Heart right ventricle (tissue), 16 donors: ENCODE measurements around the gene ITGA1. TPM values are rescaled to one million over a fixed set of nuclear protein-coding genes. Genes with fewer than 3 reads are reported as not detected.

Source experiments
- ATAC-seq, 8 donors: fragments of 200-7000 bp; cut with Tn5 transposase; one replicate each; pipeline ENCODE4 v1.9.1; 2020; ENCODE audit warnings: mild to moderate bottlenecking in 8 of 8, moderate library complexity in 8 of 8, moderate number of reproducible peaks in 1 of 8
- DNase-seq, 2 donors: peaks; one replicate each; pipeline ENCODE4 v3.0.0-alpha.2; 2020
- H3K27ac ChIP-seq, 10 donors: fragments of 200-600 bp; sonication (generic) in 2 of 10; one replicate each; pipeline versions ENCODE4 v1.5.0 to v1.8.0; 2020 to 2022; ENCODE audit warnings: mild to moderate bottlenecking in 3 of 10
- H3K27me3 ChIP-seq, 7 donors: fragments of 200-600 bp; one replicate each; pipeline ENCODE4 v1.8.0; 2021 to 2022; ENCODE audit warnings: mild to moderate bottlenecking in 2 of 7
- H3K36me3 ChIP-seq, 9 donors: fragments of 200-600 bp; sonication (generic) in 1 of 9; one replicate each; pipeline versions ENCODE4 v1.5.0 to v1.8.0; 2020 to 2022; ENCODE audit warnings: mild to moderate bottlenecking in 2 of 9
- H3K4me1 ChIP-seq, 9 donors: fragments of 200-600 bp; sonication (generic) in 1 of 9; one replicate each; pipeline versions ENCODE4 v1.5.0 to v1.8.0; 2020 to 2022; ENCODE audit warnings: mild to moderate bottlenecking in 4 of 9
- H3K4me3 ChIP-seq, 10 donors: fragments of 200-600 bp; sonication (generic) in 2 of 10; one replicate each; pipeline versions ENCODE4 v1.5.0 to v1.8.0; 2020 to 2022; ENCODE audit warnings: mild to moderate bottlenecking in 7 of 10, moderate library complexity in 2 of 10
- H3K9me3 ChIP-seq, 11 donors: fragments of 200-600 bp in 10 of 11; sonication (generic) in 2 of 11; one replicate each; pipeline versions ENCODE4 v1.5.0 to v1.8.0; 2013 to 2022; ENCODE audit warnings: mild to moderate bottlenecking in 2 of 11, control low read depth in 1 of 11, moderate library complexity in 1 of 11
- WGBS, 2 donors: extraction: QIAGEN DNeasy Blood & Tissue Kit; methylation state at CpG; one replicate each; pipeline ENCODE4 v1.1.7; 2013; ENCODE audit warnings: inconsistent platforms in 1 of 2; 5-methylcytosine and 5-hydroxymethylcytosine counted together
- intact Hi-C, 10 donors: fragments of 100-400 bp; cut with DNase I; formaldehyde crosslinking; loops; one replicate each; pipeline versions ENCODE4 v1.11.1 to v1.14.2; 2022
- polyA plus RNA-seq, 2 donors: library from polyadenylated mRNA; stranded (reverse); fragments of 200-250 nt; gene quantifications; one replicate each; pipeline ENCODE4 v1.2.3, GENCODE V29; 2013
- total RNA-seq, 10 donors: library from RNA; stranded (reverse); fragmentation: NEBNext Ultra II Directional in 3 of 10; extraction: Animal tissue kit (Norgen Biotek cat#: 25700) in 3 of 10; gene quantifications; one replicate each; pipeline versions ENCODE4 v1.2.1 to v1.2.4, GENCODE V29; 2021 to 2023
- TF ChIP-seq, protein P1 (sequence below), 9 donors: fragments of 200-600 bp; sonication (generic) in 2 of 9; IDR thresholded peaks; one replicate each; pipeline versions ENCODE4 v1.5.0 to v1.8.0; 2021 to 2022; ENCODE audit warnings: antibody characterized with exemption in 9 of 9, mild to moderate bottlenecking in 5 of 9, moderate library complexity in 1 of 9
- donor health status: Arrhythmogenic right ventricular cardiomyopathy.
- donor health status: ischemic (EF 13 %, LVEDD 7.1; RV severe dilation, severe dysfunction).
- donor health status: healthy with polysubstance abuse.
- donor health status: DM: no; HTN: yes; CAD: no.
- donor health status: DM: no; HTN: no; CAD: no.
- donor health status: ischemic (EF 25% LVEDD 6.9; RV normal size, moderate dysfunction).
- donor health status: ischemic (EF 25% LVEDD 5.7; RV mildly dilated, moderate dysfunction).
- donor health status: healthy.
- donor health status: DM: yes; HTN: yes; CAD: no.
- donor health status: Ischemic cardiomyopathy.
- donor health status: ischemic (EF 35%, LVEDD 5.7; RV mildly dilated, moderate dysfunction).
- donor health status: nonischemic (EF 11% LVEDD 7.7; RV severe dilation, severe dysfunction).
- donor health status: DM: yes; HTN: yes; CAD: no.
- donor health status: PGD.
- donor health status: ischemic (EF 29% LVEDD 5.4; RV normal size, mild dysfunction).
- donor health status: nonischemic (EF 23%, LVEDD 6.1; RV moderate dilation, normal function).

Gene ITGA1
- total and polyA plus RNA-seq, 12 donors: 7.7 to 48.2 (median 24.3) TPM

GRCh38 chr5:52849544-52849943, 61.8 kb downstream of the ITGA1 start:
- ATAC-seq (peak in 6 of 8 donors; percentile 33 to 84 (median 70)), DNase-seq (no peak)
- WGBS, 2 donors: 71 to 76% methylated on average over 3 of the region's 3 CpGs
- Histone ChIP-seq H3K4me3 (no peak overlapping the region), H3K9me3 (no peaks in the 10 kb centered on the region), H3K36me3 (peaks cover 0 to 24% (median 0%) of the 10 kb centered on the region in 9 donors), H3K4me1 (peaks cover 0 to 46% (median 12%) of the 10 kb centered on the region in 9 donors), H3K27me3 (no peaks in the 10 kb centered on the region), H3K27ac (peak overlapping the region in 2 of 10 donors; percentile 16 to 44)
- intact Hi-C loops: no loop called here
- TF ChIP-seq, protein P1, sequence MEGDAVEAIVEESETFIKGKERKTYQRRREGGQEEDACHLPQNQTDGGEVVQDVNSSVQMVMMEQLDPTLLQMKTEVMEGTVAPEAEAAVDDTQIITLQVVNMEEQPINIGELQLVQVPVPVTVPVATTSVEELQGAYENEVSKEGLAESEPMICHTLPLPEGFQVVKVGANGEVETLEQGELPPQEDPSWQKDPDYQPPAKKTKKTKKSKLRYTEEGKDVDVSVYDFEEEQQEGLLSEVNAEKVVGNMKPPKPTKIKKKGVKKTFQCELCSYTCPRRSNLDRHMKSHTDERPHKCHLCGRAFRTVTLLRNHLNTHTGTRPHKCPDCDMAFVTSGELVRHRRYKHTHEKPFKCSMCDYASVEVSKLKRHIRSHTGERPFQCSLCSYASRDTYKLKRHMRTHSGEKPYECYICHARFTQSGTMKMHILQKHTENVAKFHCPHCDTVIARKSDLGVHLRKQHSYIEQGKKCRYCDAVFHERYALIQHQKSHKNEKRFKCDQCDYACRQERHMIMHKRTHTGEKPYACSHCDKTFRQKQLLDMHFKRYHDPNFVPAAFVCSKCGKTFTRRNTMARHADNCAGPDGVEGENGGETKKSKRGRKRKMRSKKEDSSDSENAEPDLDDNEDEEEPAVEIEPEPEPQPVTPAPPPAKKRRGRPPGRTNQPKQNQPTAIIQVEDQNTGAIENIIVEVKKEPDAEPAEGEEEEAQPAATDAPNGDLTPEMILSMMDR (IDR thresholded peaks at IDR 0.05): no peak

GRCh38 chr5:52853650-52854049, 65.9 kb downstream of the ITGA1 start:
- no peak for DNase-seq
- H3K27me3 ChIP-seq: no peaks in the 10 kb centered on the region
- H3K9me3 ChIP-seq: no peaks in the 10 kb centered on the region
- peaks cover 0 to 39% (median 7%) of the 10 kb centered on the region in 9 donors for H3K4me1 ChIP-seq
- TF ChIP-seq, protein P1 (IDR thresholded peaks at IDR 0.05): no peak
- intact Hi-C loops: loop anchor here in 3 of 10 donors (5.0 to 10.0 kb wide), 3 partner anchors 36 to 51 kb away; no protein-coding TSS in a partner anchor
- ATAC-seq: no peak
- no peak overlapping the region for H3K4me3 ChIP-seq
- WGBS, 2 donors: 73 to 84% methylated on average over 2 of the region's 2 CpGs
- peak overlapping the region in 1 of 10 donors; percentile 37 for H3K27ac ChIP-seq
- H3K36me3 ChIP-seq: peaks cover 0 to 37% (median 0%) of the 10 kb centered on the region in 9 donors

DNA sequence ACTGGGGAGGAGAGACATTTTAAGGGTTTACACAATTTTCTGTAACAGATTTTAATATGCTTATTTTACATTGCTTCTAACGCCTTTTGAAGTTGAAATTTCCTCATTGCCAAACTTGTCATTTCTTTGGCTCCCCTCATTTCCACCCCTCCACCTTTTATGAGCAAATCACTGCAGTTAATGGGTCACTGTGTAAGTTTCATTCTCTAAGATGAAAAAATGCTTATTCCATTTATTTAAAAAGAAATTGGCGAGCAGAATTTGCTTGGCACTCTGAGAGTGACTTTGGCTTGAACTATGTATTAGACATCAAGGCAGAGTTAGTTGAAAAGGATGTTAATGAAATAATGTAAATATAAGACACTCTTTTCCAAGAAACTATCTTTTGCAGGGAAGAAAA, 66.6 kb downstream of the ITGA1 start:
- Histone ChIP-seq H3K27ac (peak overlapping the region in 1 of 10 donors; percentile 37), H3K4me3 (no peak overlapping the region), H3K27me3 (no peaks in the 10 kb centered on the region), H3K9me3 (no peaks in the 10 kb centered on the region), H3K4me1 (peaks cover 0 to 43% (median 7%) of the 10 kb centered on the region in 9 donors), H3K36me3 (peaks cover 0 to 37% (median 0%) of the 10 kb centered on the region in 9 donors)
- DNase-seq: no peak
- WGBS, 2 donors: 78 to 79% methylated on average over 2 of the region's 2 CpGs
- TF ChIP-seq, protein P1 (IDR thresholded peaks at IDR 0.05): no peak
- intact Hi-C loops: loop anchor here in 3 of 10 donors (5.0 to 10.0 kb wide), 3 partner anchors 37 to 50 kb away; no protein-coding TSS in a partner anchor
- ATAC-seq: no peak

- peaks cover 0 to 37% (median 0%) of the 10 kb centered on the region in 9 donors for H3K36me3 ChIP-seq
- peak overlapping the region in 1 of 10 donors; percentile 9 for H3K27ac ChIP-seq
- TF ChIP-seq, protein P1 (IDR thresholded peaks at IDR 0.05): no peak
- no peak overlapping the region for H3K4me3 ChIP-seq
- 68 to 72% methylated on average over 2 of the region's 2 CpGs for WGBS, 2 donors
- H3K9me3 ChIP-seq: no peaks in the 10 kb centered on the region
- intact Hi-C loops: loop anchor here in 4 of 10 donors (5.0 to 10.0 kb wide), 4 partner anchors 37 to 163 kb away; no protein-coding TSS in a partner anchor
- ATAC-seq (peak in 1 of 8 donors; percentile 56), DNase-seq (no peak)
- peaks cover 0 to 47% (median 7%) of the 10 kb centered on the region in 9 donors for H3K4me1 ChIP-seq
- H3K27me3 ChIP-seq: no peaks in the 10 kb centered on the region
Observed at GRCh38 chr5:52854949-52855348, 67.2 kb downstream of the ITGA1 start.
